ENCODE data around the gene NUTM2E.
"Not testable (repeated sequence)": the region's sequence is repeated elsewhere in the genome, so short reads cannot be mapped to it uniquely, and the experiment has no call there.

- TF ChIP-seq ATF1 (CRISPR knock-in tag; IDR thresholded peaks at IDR 0.05); GRHL2 (CRISPR knock-in tag; IDR thresholded peaks at IDR 0.05; ENCODE audit: insufficient replicate concordance, severe bottlenecking); SMAD3 (CRISPR knock-in tag; IDR thresholded peaks at IDR 0.05; ENCODE audit: borderline replicate concordance); TEAD4 (CRISPR knock-in tag; IDR thresholded peaks at IDR 0.05); IRF2 (CRISPR knock-in tag; IDR thresholded peaks at IDR 0.05; ENCODE audit: borderline replicate concordance, low read depth); CREB1 (CRISPR knock-in tag; IDR thresholded peaks at IDR 0.05); CDX4 (CRISPR knock-in tag; IDR thresholded peaks at IDR 0.05; ENCODE audit: borderline replicate concordance); ATF6 (CRISPR knock-in tag; IDR thresholded peaks at IDR 0.05): not testable (repeated sequence)
- TF ChIP-seq, protein P1, sequence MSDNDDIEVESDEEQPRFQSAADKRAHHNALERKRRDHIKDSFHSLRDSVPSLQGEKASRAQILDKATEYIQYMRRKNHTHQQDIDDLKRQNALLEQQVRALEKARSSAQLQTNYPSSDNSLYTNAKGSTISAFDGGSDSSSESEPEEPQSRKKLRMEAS (CRISPR knock-in tag; IDR thresholded peaks at IDR 0.05), result not testable (repeated sequence)
- TF ChIP-seq, protein P2, sequence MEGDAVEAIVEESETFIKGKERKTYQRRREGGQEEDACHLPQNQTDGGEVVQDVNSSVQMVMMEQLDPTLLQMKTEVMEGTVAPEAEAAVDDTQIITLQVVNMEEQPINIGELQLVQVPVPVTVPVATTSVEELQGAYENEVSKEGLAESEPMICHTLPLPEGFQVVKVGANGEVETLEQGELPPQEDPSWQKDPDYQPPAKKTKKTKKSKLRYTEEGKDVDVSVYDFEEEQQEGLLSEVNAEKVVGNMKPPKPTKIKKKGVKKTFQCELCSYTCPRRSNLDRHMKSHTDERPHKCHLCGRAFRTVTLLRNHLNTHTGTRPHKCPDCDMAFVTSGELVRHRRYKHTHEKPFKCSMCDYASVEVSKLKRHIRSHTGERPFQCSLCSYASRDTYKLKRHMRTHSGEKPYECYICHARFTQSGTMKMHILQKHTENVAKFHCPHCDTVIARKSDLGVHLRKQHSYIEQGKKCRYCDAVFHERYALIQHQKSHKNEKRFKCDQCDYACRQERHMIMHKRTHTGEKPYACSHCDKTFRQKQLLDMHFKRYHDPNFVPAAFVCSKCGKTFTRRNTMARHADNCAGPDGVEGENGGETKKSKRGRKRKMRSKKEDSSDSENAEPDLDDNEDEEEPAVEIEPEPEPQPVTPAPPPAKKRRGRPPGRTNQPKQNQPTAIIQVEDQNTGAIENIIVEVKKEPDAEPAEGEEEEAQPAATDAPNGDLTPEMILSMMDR (IDR thresholded peaks at IDR 0.05), result not testable (repeated sequence)
- TF ChIP-seq, protein P3, sequence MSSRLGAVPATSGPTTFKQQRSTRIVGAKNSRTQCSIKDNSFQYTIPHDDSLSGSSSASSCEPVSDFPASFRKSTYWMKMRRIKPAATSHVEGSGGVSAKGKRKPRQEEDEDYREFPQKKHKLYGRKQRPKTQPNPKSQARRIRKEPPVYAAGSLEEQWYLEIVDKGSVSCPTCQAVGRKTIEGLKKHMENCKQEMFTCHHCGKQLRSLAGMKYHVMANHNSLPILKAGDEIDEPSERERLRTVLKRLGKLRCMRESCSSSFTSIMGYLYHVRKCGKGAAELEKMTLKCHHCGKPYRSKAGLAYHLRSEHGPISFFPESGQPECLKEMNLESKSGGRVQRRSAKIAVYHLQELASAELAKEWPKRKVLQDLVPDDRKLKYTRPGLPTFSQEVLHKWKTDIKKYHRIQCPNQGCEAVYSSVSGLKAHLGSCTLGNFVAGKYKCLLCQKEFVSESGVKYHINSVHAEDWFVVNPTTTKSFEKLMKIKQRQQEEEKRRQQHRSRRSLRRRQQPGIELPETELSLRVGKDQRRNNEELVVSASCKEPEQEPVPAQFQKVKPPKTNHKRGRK (CRISPR knock-in tag; IDR thresholded peaks at IDR 0.05; ENCODE audit: borderline replicate concordance), result not testable (repeated sequence)
- TF ChIP-seq, protein P4, sequence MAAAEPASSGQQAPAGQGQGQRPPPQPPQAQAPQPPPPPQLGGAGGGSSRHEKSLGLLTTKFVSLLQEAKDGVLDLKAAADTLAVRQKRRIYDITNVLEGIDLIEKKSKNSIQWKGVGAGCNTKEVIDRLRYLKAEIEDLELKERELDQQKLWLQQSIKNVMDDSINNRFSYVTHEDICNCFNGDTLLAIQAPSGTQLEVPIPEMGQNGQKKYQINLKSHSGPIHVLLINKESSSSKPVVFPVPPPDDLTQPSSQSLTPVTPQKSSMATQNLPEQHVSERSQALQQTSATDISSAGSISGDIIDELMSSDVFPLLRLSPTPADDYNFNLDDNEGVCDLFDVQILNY (CRISPR knock-in tag; IDR thresholded peaks at IDR 0.05), result not testable (repeated sequence)
- TF ChIP-seq, protein P5, sequence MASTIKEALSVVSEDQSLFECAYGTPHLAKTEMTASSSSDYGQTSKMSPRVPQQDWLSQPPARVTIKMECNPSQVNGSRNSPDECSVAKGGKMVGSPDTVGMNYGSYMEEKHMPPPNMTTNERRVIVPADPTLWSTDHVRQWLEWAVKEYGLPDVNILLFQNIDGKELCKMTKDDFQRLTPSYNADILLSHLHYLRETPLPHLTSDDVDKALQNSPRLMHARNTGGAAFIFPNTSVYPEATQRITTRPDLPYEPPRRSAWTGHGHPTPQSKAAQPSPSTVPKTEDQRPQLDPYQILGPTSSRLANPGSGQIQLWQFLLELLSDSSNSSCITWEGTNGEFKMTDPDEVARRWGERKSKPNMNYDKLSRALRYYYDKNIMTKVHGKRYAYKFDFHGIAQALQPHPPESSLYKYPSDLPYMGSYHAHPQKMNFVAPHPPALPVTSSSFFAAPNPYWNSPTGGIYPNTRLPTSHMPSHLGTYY (CRISPR knock-in tag; IDR thresholded peaks at IDR 0.05), result not testable (repeated sequence)
Observed at GRCh38 chr10:79799337-79799736, 27.2 kb upstream of the NUTM2E start.
